Tibial nerve (tissue), 3 donors: ENCODE data around the gene ADIPOR2.

Source experiments
- POLR2A ChIP-seq, 2 donors: fragments of 450-650 bp; IDR thresholded peaks; one replicate each; pipeline ENCODE4 v1.6.1; 2017; ENCODE audit warnings: antibody characterized with exemption in 2 of 2, mild to moderate bottlenecking in 2 of 2, moderate library complexity in 2 of 2
- TF ChIP-seq, protein P1 (sequence below), 5 experiments: fragments of 200-600 bp in 3 of 5; fragments of 450-650 bp in 2 of 5; sonication (generic) in 3 of 5; IDR thresholded peaks; one replicate each; pipeline ENCODE4 v1.5.1; 2016 to 2019; ENCODE audit warnings: antibody characterized with exemption in 5 of 5, mild to moderate bottlenecking in 3 of 5, moderate library complexity in 2 of 5

GRCh38 chr12:1829306-1829900 is 138.5 kb downstream of the ADIPOR2 start:
- no peak for TF ChIP-seq POLR2A (IDR thresholded peaks at IDR 0.05)
- TF ChIP-seq, protein P1, sequence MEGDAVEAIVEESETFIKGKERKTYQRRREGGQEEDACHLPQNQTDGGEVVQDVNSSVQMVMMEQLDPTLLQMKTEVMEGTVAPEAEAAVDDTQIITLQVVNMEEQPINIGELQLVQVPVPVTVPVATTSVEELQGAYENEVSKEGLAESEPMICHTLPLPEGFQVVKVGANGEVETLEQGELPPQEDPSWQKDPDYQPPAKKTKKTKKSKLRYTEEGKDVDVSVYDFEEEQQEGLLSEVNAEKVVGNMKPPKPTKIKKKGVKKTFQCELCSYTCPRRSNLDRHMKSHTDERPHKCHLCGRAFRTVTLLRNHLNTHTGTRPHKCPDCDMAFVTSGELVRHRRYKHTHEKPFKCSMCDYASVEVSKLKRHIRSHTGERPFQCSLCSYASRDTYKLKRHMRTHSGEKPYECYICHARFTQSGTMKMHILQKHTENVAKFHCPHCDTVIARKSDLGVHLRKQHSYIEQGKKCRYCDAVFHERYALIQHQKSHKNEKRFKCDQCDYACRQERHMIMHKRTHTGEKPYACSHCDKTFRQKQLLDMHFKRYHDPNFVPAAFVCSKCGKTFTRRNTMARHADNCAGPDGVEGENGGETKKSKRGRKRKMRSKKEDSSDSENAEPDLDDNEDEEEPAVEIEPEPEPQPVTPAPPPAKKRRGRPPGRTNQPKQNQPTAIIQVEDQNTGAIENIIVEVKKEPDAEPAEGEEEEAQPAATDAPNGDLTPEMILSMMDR (IDR thresholded peaks at IDR 0.05): no peak
